HG03565 (cell line): ENCODE measurements around the gene BORCS5.
"Not testable (repeated sequence)": the region's sequence is repeated elsewhere in the genome, so short reads cannot be mapped to it uniquely, and the experiment has no call there.

Experiments
- ATAC-seq: cut with Tn5 transposase; IDR thresholded peaks from one replicate; pipeline ENCODE4 v1.9.1; 2021; ENCODE audit warnings: mild to moderate bottlenecking, moderate library complexity; ENCODE audit not compliant: unreplicated experiment

BORCS5 gene

DNA sequence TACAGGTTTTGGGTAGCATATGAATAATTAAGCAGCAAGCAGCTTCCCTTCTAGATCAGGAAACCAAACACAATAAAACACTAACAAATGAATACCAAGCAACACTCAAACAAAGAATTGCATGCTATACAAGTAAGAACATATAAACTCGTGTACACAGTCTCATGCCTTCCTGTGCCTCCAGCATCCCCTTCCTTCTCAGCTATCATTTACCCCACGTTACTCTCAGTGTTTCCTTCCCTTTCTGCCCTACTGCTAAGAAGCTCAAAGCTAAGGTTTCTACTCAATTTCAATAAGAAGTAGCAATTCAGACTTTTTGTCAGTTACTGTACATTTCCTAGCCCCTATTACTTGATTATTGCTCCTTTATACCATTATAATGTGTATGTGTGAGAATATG lies 124.8 kb downstream of the BORCS5 start:
- no peak for ATAC-seq

DNA sequence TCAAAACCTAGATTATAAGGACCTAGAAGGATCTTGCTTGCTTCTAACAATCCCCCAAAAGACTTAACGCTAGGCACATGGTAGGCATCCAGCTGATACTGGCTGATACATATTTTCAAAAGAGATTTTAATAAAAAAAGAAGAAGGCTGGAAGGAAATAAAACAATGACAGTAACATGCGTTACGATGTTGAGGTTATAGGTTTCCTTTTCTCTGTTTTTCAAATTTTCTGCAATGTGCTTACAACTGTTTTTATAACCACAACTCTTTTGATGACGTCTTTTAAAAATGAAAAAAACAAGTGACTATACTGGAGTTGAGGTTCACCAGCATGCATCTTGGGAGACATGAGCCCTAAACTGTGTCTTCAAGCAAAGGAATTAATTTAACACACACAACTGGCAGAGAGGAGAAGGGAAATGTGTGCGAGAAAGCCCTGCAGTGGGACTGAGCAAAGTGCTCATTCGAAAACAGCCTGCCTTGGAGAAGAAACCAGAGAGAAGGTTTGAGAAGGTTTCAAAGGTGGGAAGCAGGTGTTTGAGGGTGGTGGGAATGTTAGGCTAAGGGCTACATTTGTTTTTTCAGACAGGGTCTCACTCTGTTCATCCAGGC lies 125.4 kb downstream of the BORCS5 start:
- ATAC-seq: no peak

DNA sequence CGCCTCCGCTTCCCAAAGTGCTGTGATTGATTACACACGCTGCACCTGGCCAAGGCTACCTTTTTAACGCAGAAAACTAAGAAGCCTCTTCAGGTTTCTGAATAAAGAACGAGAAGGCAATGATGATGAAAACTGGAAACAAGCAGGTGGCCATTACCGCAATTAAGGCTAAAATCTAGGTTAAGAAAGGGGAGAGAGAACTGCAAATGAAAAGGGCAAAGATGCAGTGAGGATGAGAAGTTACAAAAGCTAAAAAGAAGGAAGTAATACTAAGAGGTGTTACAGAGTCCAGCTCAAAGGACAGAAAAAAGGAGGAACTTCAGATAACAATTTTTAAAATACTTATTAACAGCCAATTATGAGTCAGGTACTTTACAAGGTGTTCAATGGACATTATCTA lies 126.1 kb downstream of the BORCS5 start:
- ATAC-seq: peak; percentile 30

DNA sequence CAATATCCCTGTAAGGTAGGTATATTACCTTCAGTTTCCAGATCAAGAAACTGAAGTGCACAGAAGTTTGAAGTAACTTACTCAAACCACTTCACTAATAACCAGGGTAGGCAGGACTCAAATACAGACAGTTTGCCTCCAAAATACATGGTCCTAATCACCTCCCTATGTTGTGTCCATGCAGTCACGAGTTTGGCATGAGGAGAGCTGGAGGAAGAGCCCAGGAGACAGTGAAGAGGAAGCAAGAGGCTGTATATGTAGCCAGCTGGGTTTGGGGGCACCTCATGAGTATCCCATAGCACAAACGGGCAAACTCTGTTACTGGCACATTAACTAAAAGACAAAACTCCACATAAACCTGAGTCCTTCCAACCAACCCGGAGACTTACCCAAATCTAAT lies 126.6 kb downstream of the BORCS5 start:
- ATAC-seq: peak; percentile 2

DNA sequence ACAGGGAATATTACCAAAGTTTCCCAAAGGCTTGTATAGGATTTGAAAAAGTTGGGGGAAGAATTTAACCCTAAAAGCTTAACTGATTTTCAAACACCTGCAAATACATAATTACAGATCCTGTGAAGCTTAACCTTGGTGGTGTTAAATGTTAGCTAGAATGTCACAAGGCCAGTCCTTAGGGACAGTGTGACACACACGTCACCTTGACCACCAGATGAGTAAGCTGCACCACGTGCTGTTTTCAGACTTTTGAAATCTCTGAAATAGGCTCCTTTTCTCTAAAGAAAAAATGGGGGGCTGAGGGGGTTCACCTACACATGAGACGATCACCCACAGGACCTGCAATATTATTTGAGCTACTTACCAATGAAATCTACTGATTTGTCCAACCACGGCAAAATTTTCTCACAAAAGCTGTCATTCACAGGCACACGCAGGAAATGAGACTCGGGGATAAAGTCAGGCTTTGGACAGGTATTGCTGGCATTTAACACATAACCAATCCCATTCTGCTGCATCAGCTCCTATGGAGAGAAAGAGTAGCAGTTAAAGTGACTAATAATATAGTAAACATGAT lies 129.9 kb downstream of the BORCS5 start:
- ATAC-seq: peak; percentile 87

DNA sequence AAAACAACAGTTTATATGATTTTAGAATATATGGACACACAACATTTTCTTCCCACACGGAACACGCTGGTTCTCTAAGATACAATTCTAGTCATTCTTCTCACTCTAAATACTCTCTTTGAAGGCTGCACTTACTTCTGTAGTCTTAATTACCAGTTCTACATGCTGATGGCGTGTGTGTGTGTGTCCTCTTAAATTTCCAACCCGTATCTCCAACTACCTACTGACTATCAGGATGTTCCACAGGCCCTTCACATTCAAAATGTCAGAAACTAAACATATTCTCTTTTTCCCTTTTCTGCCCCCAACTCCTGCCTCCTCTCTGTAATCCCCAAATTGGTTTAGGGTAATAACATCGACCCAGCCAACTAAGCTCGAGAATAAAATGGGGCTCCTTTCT lies 130.6 kb downstream of the BORCS5 start:
- no peak for ATAC-seq

DNA sequence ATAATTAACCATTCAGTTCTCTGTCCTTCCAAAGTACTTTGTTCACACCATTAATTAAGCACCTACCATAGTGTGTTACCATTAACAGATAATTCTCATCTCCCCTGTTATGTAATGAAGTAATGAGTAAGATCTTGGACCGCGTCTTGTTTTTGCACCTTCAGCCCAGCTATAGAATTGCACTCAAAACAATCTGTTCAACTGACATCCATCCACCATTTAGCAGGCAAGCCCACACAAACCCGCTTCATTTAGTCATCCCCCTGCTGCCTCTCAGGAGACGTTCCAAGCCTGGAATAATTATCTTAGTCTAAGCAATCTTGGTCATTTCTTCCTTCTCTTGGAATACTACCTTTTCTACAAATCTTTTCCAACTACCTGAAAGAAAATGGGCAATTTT lies 131.4 kb downstream of the BORCS5 start:
- ATAC-seq: no peak

DNA sequence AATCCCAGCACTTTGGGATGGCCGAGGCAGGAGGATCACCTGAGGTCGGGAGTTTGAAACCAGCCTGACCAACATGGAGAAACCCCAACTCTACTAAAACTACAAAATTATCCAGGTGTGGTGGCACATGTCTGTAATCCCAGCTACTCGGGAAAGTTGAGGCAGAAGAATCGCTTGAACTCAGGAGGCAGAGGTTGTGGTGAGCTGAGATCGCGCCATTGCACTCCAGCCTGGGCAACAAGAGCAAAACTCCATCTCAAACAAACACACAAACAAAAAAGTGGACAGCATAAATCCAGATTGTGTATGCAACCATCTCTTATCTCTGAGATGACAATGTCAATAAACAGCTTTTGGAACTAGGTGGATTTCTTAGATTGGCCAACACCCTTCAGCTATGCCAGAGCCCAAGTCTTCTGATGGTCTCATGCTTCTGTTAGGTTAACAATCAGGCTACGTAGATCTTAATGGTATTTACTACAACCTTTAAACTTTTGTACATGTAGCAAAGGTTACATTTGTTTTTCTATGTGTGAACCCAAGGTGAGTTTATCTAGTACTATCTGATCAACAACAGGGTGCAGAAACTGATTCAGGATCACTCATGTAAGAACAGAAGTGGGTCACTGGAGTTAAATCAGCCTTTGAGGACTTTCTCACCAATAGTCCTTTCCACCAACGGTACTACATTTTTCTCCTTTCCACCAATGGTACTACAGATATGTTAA lies 132.1 kb downstream of the BORCS5 start:
- no peak for ATAC-seq

DNA sequence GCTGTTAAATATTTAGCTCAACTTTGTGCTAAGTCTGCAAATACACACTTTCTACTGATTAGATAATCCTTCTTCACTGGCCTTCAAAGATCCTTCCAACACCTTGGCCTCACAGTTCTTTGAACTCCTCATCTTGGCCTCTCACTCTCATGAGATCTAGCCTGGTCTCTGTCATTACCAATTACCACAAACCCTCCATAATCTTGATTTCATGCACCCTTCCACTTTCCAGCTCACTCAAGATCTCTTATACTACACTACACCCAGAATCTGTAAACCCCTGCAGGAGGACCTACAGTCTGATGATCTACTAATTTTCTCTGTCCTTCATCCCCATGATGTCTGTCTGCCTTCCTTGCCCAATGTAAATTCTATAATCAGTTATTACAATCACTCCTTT lies 134.7 kb downstream of the BORCS5 start:
- no peak for ATAC-seq

DNA sequence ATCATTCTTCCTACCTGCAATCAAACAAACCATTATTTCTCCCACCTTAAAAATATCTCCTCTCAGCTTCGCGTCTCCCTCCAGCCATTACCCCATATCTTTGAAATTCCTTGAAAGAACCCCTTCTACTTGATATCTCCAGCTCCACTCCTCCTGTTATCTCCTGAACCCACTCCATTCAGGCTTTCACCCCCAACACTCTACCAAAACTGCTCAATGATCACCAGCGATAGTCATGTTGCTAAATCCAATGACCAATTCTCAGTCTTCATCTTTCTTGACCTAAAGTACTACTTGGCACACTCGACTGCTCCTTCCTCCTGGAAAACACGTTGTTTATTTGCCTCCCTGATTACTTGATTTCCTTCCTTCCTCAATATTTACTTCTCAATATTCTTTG lies 135.7 kb downstream of the BORCS5 start:
- ATAC-seq: no peak

DNA sequence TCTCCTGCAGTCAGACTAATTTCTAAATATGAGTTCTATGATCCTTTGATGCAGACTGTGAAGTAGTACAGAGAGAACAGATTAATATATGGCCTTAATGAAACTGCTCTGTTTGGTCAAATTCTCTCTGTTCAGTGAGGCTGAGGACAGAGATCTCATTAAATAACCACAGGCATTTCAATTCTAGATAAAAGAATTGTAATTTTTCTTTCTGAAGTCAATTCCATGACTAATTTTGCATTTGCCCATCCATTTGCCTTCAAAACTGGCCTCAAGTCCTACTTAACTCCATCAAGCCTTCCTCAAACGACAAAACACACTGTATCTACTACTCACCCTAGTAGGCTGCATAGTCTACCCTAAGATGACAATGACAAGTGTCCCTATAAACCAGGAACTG lies 138.7 kb downstream of the BORCS5 start:
- no peak for ATAC-seq

DNA sequence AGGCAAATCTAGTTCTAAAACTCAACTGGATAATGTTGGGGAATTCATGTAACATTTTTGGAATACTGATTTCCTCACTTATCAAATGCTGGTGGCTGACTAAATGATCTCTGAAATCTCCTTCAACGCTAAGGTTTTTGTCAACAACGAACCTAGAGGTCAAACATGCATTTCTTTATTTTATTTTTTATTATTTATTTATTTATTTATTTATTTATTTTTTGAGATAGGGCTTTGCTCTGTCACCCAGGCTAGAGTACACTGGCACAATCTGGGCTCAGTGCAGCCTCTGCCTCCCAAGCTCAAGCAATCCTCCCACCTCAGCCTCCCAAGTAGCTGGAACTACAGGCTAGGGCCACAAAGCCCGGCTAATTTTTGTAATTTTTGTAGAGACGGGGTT lies 141.3 kb downstream of the BORCS5 start:
- ATAC-seq: no peak

DNA sequence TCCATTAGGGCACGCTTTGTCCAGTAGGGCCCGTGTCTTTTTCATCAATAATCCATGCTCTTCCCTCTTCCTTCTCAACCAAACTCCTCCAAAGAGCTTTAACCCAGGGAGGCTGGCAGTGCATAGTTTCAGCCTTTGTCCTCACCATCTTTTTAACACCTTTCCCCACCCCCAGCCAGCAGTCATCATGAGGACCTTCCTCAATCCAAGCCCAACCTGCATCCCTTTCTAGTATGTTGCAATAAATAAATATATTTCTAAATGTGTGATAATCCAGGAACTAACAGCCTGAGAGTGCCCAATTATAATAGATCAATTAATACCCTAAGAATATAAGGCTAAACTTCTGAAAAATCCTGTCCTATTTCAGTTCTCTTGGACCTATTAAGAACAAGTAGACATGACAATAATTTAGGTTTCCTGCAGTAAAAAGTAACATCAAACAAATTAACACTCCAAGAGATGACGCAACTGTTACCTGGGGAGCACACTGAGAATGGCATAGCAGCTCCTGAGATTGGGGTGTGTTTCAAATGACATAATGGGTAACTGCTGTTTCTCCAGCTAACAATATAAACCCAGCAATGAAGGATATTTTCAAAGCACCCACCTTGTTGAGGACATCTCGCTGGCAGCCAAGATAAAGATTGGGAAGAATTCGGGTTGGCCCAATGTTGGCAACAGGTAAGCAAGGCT lies 143.2 kb downstream of the BORCS5 start:
- no peak for ATAC-seq

DNA sequence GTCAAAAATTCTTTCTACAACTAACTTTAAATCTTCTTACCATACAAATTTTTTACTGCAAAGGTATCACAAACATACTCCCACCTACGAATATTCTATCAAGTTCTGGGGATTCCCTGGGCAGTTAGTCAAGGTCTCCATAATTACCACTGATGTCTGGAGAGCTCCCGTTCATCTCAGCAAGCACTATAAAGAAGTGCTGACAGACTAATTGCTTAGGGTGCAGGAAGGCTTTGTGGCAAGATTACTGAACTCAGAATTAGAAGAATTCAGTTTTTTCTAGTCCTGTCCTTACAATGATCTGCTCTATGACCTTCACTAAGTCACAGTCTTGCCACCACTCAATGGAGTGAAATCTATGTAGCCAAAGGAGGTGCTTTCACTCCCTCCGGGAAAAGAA lies 144.2 kb downstream of the BORCS5 start:
- no peak for ATAC-seq

DNA sequence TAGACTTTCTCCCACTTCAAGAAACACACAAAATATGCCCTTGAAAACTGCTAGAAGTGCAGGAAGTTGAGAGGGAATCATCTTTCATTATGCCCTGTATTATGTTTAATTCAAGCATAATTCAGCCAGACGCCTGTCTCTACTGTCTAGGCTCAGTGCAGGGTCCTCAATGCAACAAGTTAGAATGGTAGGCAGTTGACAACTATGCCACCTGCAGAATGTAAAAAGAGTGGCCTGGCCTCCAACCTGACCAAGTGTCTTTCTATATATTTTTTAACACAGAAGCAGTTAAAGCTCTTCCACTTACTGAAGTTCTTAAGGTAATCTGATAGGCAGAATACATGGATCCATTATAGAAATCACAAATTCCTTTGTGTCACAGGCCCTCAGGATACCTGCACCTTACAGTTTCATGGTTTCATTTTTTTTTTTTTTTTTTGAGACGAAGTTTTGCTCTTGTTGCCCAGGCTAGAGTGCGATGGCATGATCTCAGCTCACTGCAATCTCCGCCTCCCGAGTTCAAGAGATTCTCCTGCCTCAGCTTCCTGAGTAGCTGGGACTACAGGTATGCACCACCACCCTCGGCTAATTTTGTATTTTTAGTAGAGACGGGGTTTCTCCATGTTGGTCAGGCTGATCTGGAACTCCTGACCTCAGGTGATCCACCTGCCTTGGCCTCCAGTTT lies 145.4 kb downstream of the BORCS5 start:
- not testable (repeated sequence) for ATAC-seq

DNA sequence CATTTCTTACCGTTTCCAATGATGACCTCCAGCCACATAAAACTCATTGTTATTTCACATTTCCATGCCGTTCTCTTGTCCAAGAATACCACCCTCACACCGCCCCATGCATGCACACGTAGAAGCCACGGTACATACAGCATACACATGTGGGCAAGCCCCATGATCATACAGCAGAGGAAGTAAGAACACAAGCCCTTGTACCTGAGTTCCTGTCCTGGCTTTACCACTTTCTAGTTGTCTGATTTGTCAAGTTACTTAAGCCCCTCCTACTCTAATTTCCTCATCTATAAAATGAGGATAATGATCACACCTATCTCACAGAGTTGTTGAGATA lies 145.9 kb downstream of the BORCS5 start:
- no peak for ATAC-seq

DNA sequence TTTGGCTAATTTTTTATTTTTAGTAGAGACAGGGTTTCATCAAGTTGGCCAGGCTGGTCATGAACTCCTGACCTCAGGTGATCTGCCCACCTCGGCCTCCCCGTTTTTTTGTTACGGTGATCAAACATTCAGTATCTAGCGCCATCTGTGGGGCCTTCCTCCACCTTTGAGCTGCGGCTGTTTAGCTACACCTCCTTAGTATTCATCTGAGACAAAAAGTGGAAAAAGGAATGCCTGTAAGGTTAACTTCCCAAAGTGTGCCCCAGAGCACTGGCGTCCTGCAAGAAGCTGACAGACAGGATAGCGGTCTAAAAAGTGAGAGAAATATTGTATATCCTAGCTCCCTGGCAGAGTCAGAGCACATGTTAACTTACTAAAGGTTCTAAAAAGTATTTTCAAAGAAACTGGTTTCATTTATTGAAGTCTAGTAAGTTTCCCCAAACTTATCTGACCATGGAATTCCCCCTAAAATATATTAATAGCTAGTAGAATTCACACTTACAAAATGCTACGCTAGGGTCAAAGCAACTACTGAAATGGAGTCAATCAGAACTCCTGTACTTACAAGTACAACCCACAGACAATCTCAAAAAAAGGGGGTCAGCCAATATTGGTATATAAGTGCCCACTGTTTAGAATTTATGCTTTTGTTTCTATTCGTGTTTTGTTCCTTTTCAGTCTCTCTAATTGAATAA lies 146.7 kb downstream of the BORCS5 start:
- no peak for ATAC-seq

DNA sequence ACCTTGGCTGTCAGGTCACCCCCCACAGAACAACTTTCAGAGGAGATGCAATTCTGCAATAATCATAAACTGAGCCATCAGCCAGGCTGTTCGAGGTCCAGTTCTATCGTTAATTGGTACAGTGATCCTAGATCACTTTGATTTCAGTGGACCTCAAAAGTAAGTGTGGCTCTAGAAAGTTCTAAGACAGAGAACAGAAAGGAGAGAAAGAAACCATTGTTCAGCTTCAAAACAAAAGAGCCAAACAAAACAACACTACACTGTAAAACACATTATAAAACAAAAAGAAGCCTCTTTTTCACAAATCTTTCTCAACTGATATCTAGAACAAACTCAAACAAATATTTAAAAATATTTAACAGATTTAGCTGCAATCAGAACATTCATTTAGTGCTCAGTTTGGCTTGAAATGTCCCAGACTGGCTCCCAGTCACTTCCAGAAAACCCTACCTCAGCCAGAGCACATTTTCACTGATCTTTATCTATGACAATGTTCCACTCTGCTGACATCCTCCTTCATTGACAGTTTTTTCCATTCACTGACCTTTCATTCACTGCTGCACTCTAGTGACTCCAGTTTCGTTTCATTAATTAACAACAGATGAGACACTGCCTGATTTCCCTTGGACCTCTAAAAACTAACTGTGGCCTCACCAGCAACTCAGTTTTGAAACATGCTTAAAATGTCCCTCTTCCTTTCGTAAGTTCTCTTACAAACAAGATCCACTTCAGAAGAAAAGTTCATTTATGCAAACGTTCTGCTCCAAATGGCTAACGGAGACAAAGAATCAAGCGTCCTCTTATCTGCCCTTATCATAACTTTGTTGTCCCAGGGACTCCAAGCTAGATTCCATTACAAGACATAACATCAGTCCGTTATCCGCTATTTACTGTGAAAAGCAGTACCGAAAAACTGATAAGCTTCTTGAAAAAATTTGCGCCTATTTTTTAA lies 148.9 kb downstream of the BORCS5 start:
- ATAC-seq: peak; percentile 68

DNA sequence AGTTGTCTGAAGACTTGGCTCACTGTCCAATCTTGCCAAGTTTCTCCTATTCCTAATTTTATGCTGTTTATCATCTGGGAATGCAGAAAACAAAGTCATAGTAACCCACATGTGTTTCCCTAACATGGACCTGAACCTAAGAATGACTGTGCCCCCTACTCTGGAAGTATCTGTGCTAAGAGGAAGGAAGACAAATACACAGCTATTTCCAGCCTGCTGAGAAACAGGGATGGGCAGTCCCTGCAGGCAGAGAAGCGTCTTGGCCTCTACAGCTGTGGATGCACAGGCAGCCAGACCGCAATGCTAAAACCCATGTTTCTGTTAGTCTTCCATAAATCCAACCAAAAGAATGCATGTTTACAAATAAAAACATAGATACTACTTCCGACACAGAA lies 149.6 kb downstream of the BORCS5 start:
- no peak for ATAC-seq

DNA sequence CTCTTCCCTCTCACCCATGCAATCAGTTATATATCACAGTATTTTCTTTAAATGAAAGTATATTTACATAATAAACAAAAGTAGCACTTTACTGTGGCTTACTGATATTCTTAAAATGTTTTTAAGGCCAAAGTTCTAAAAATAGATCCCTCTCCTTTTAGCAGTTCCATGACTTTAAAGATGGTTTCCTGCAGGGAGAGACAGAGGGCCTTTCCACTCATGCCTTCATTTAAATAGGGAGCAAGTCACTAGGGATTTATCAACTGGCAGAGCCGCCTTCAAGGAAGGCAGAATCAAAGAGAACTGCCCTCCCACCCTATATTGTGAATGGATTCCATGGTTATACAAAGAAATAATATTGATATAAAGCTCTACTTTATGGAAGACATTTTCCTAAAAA lies 150.2 kb downstream of the BORCS5 start:
- no peak for ATAC-seq
